NCI-H526 (cell line): ENCODE data around the gene TTC28.
A peak's percentile ranks its signal among the peaks of the same experiment; 100 is the strongest.

Experiments
- DNase-seq, 2 experiments: peaks; one replicate each; lab custom pipeline; 2025; lab: John Stamatoyannopoulos, UW

The TTC28 gene

DNA sequence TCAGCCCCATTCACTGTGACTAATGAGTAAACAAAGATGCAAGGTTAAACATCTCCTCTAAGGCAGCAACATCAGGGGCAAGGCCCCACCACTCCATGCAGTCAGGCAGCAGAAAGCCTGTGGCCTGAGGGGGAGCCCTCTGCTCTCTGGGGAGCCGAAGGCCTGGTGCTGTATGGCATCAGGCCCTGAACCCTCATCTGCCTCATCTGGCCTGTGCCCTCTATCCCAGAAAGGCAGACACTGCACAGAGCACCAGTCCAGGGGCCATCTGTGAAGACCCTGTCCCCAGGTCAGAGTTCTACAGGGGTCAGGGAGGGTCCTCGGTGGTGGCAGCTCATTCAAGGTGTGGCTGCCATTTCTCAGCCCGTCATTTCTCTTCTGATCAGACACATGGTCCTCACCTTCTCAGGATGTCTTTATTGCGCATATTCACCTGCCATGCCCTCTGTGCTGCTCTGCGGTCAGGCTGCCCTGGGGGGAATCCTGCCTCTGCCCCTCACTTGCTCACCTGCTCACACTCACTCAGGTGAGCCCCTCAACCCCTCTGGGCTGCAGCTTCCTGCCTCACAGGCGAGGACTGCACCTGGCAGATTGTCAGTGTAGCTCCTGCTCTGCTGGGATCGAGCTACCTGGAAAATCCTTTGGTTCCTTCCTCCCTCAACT lies 657.5 kb downstream of the TTC28 start:
- no peak for DNase-seq

DNA sequence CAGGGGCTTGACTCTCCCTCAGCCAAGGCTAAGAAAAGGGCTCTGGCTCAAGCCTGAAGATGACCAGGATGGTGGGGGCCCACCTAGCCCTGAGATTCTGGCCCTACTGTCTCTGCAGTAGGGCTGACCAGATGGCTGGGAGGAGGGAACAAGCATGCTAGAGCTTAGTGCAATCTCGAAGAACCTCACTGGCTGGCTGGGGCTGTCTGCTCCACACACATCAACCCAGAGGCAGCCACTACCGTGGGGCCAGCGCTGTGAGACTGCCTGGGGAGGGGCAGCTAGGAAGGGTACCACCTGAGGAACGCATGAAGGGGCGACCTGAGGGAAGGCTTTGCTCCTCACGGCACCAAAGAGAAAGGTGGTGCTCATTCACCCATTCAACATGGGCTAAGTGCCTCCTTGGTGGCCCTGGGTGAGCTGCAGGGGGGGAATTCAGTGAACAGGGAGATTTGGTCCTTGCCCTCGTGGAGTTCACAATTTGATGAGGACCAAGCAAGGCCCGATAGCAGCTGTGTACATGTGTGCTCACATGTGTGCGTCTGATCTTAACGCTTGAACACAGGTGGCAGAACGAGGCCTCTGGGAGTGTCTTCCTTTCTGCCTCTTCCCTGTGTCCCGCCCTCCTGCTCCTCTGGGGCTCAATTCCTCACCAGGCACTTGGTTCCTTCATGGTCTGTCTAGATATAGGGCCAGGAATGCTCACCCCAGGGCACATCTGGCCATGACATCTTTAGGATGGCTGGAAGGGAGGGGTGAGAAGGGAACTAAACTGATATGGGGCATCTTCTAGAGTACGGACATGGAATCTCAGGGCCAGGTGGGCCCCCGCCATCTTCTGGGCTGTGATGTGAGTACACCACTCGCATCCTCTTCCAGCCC lies 658.3 kb downstream of the TTC28 start:
- no peak for DNase-seq

DNA sequence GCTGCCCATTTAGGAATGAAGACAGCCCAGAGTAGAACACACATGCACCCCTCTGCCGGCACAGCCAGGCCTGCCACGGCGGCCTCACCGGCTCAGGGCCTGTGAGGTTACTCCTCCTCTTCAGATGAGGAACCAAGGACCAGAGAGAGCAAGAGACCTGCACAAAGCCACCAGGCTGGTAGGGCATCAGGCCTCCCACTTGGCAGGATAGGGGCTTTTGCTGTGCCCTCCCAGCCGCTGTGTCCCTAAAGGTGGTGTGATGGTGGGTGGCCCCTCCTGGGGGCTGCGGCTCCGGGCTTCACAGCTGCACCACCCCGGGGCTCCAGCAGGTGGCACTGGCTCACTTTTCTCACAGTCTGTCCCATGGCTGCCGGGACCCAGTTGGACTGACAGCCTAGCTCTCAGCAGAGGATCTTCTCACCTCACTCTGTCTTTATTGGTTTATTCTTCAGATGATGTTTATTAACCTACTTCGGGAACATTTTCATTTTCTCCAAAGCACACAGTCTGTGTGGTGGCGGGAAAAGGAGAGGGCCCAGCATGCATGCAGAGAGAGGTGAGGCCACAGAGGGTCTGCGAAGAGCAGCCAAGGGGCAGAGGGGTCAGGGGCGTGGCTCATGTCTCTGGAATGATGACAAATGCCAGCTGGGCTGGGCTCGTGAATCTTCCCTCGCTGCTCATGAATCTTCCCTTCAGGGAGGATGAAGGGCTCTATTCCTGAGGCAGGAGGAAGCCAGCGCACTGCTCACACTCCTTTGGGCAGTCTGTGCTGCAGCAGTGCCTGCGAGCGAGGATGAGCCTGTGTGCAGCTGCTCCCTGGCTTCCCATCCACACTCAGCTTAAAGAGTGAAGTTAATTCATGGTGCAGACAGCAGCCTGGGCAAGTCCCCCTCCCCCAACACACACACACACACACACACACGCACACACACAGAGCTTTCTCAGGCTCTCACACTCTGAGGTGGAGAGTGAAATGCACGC lies 659.5 kb downstream of the TTC28 start:
- DNase-seq, result peak; percentile 13 to 72

DNA sequence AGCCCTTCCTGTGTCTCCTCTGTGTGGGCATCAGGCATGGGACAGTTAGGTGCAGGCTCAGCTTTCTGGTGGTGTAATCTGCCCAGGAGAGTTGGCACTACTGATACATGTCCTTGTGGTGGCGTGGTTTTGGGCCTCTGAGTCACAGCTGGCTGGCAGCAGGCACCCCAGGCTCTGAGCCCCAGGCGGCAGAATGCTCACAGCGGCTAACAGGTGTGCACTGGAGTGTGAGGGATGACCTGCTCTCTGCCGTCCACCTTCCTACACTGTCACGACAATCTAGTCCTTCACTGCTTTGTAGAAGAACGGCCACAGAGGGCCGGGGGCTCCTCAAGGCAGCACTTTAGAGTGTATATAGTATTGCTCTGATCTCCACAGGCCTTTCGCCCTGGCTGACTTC lies 660.3 kb downstream of the TTC28 start:
- no peak for DNase-seq

DNA sequence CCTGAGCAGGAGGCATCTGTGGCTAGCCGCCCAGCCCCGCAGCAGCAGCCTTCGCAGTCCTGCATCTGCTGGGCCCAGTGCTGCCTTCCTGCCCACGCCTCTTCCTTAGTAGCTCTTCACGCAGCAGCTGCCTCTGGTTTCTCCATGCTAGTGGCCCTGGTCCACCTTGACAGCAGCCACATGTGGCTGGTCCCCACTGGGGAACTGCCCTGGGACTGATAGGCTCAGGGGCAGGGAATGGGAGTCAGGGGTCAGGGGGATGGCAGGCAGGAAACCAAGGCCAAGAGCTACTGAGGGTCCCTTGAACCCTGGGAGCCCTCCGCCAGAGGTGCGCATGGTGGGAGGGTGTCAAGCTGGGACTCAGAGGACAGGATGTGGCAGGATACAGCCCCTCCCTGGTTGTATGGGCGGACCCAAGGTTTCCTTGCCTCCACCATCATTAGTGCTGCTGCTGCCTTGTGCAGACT lies 661.1 kb downstream of the TTC28 start:
- no peak for DNase-seq

DNA sequence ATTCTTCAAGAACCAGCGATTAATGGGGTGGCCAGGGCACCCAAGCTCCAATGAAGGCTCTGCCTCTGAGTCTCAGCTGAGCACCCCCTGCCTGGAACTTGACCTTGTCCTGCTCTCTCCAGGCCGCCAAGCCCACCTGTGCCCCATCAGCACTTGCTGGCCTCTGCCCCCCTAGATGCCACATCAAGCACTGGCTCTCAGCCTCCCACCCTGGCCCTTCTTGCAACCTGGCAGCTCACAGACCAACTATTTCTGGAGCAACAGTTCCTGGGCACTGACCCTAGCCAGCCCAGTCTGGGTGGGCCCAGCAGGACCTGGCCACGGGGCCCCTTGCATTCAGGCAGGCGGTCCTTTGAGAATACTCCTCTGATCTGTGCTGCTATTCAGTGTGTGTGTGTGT lies 661.8 kb downstream of the TTC28 start:
- no peak for DNase-seq

DNA sequence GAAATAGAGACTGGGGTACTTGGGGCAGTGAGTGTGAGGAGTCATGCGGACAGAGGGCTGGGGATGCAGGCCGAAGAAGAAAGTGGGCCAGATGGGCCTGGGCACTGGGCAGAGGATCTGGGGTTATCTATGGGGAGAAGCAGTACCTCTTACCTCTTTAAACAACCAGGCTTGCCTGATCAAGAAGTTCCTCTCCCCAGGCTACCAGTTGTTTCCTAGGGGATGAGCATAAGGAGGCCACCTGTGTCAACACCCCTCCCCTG lies 662.2 kb downstream of the TTC28 start:
- no peak for DNase-seq

DNA sequence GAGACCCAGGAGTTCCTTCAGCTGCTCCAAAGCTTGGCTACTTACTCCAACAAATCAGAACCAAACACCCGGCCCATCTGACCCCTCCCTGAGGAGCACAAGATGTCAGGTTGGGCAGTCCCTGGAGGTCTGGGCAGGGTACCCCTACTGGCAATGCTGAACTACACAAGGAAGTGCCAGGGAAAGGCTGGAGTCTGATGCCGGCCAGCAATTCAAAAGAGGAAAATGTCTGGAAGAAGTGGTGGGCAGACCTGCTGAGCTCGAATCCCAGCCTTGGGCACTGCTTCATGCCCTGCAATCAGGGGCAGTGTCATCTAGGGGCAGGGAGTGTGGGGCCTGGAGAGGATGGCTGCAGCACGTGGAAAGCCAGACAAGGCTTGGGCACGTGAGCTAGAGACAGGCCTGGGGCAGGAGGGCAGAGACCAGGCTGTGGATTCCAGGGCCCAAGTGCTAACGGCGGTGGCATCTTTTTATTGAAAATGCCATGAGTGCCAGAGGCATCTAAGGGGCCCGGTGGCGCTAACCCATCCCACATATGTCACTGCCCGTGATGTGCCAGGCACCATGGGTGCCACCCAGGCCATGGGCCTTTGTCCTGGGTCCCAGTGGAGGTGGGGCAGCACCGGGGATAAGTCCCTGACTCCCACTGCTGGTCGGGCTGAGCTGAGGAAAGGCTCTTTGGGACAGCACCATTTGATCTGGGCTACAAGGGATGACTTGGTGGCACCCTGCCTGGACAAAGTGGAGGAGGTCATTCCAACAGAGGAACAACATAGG lies 662.7 kb downstream of the TTC28 start:
- no peak for DNase-seq

DNA sequence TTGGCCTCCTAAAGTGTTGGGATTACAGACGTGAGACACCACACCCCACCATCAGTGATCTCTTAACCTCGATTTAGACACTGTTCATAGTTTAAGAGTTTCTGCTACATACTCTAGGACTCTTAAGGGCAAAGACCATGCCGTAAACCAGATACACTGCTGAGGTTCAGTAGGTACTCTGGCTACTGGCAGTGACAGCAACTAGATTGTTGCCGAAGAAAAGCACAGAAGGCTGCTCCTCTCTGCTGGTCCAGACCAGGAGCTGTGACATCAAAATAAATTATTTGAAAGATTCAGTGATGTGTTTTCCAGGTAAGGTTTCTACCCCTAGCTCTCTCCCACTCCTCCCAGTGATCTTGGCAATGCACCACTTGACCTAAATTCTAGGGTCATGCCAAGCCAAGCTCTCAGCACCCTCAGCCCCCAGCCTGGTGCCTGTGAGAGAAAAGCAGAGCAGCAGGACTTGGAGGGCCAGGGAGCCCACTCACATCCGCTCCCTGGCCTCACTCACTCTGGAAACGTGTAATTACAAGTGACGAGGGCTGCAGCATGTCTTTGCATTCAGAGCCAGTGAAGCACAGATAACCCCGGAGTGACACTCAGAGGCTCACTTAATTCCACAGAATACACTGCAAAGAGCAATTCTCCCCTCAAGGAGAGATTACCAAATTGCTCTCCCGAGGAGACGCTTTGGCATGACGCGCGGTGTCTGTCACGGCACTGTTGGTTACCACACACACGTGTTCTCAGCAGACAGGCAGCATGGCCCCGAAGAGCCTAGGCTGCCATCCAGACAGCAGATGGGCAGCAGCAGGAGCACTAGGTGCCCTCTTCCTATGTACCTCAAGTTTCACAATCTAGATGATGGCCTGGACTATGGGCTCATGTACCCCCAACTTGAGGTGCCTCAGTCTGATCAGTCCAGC lies 663.7 kb downstream of the TTC28 start:
- DNase-seq, result no peak

DNA sequence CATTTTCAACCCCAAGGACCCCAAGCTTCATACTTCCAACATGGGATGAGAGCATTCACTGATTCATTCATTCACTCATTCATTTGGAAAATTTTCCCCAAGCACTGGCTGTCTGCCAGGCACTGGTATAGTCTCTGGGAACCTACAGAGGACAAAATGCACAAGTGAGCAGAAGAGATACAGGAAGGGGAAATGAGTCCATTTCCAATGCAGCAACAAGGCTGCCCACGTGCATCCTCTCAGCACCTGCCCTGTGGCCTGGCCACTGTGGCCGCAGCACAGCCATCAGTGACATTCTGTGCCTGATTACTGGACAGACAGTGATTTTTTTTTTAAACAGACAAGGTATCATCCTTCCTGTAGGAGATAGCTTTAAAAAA lies 664.6 kb downstream of the TTC28 start:
- DNase-seq, result no peak

DNA sequence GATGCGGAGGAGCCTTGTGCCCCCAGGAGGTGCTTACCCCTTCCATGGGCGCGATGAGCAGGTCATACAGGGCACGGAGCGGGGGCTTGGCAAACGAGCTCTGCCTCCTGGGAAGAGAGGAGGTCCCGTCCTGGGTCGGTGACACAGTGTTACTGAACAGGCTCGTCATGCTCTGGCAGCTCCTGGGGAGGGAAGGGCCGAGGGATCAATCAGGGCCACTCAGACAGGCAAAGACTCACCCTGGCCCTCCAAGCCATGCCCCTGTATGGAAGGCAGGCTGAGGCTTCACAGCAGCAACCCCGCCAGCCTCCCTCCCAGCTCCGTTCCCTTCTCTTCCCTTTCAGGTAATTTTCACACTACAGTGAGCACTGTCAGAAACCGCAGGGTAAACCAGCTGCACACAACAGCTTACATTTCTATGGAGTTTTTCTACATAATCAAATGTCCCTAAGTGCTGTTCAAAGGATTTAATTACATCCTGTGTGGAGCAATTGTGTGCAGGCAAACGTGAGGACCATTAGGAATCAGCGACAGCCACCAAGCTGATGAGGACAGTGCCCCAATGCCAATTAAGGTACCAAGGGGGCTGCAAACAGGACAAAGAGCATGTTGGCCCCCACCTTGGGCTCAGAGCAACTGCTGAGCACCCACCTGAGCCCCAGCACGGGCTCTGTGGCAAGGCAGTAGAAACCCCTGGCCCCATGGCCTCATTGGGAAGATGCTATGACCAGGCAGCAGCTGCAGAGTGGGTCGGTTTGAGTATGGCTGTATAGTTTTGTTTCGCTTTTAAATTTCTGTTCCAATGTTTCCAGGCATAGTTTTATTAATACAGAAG lies 665.2 kb downstream of the TTC28 start:
- DNase-seq, result peak; percentile 63 to 78

DNA sequence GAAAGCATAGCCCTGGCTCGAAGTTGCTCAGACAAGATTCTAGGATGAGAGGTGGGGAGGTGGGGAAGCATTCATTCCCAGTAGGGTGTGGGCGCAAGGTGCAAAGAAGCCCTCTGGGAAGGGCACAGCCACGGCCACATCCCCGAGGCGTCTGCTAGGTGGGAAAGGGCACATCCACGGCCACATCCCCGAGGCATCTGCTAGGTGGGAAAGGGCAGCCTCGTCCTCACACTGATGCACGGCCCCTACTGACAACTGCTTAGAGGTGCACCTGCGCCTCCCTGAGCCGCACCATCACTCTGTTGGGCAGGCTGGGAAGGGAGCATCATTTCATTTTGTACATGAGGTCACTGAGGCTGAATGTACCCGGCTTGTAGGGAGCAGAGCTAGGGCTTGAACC lies 666.0 kb downstream of the TTC28 start:
- DNase-seq, result no peak

DNA sequence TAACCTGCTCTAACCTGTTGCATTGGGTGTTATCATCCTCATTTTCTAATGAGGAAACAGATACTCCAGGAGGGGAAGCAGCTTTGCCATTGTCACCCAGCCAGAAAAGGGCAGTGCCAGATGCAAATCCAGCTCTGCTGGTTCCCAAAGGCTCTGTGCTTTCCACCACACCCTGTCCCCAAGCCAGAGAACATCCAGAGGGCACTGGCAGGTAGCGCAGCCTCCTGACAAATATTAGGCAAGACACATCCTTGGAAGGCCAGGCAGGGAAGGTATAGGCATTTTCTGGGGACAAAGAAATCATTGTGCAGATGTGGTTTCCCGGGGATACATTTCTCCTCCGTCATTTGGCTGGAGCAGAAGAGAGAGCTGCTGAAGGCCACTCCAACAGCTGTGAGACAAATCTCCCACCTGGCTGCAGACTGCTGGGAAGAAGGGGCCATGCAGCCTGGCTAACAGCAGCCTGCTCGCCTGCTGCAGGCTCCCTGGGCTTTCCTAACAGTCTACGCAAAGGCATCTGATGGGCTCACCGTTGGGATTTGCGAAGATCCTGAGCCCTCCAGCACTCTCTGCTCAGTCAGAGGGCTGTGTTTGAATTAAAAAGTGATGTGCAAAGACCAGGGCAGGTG lies 666.7 kb downstream of the TTC28 start:
- peak in 1 of 2 experiments; percentile 27 for DNase-seq

DNA sequence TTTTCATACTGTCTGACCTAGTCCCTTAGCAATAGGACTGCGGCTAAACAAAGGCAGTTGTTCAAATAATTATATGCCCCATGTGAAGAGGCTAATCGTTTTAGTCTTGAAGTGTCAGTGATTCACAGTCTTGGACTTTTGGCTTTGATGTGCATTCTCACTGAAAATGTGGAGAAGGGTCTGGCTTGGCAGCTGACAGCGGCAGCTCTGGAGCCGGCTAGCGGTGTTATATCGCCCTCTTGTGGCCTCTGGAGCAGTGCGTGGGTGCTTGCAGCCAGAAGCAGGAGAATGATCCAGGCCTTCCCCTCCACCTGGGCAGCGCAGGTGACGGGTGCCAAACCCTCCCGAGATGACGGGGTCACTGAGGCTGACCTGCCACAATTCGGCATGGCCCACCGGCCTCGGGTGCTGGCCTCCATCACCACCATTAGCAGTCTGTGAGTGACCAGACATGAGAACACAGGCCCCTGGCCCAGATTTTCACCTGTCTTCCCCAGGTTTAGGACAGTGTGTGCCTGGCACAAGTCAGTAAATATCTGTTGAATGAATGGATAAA lies 670.3 kb downstream of the TTC28 start:
- DNase-seq, result peak in 1 of 2 experiments; percentile 66

DNA sequence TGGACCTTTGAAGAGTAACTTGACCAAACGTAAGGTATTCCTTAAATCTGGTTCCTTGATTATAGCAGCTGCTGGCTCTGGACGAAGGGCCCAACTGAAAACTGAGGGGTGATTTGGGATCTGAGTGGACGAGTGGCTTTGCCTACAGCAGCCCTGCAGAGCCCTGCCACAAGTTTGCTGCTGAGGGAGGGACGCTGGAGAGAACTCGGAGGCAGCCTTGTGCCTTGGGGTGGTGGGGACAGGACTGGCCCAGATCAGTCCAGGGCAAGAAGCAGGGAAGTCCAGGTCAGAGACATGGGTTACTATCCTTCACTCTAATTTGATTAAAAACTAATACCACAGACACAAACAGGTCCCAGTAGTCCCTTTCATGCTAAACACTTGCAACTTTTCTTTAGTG lies 671.0 kb downstream of the TTC28 start:
- no peak for DNase-seq

DNA sequence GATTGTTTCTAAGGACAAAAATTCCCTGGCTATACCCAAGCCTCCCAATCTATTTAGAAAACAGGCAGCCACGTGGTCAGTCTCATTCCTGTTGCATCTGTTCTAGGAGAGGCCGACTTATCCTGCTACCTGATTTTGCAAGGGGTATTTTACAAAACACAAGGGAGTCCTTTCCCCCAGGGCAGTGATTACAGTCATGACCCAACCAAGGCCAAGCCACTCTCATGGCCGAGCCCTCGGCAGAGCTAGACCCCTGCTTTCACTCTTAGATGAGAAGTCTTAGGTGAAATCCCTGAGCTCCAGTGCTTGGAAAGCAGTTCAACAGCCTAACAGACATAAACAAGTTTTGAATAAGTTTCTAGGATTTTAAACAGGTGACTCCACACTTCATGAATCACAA lies 671.6 kb downstream of the TTC28 start:
- no peak for DNase-seq

DNA sequence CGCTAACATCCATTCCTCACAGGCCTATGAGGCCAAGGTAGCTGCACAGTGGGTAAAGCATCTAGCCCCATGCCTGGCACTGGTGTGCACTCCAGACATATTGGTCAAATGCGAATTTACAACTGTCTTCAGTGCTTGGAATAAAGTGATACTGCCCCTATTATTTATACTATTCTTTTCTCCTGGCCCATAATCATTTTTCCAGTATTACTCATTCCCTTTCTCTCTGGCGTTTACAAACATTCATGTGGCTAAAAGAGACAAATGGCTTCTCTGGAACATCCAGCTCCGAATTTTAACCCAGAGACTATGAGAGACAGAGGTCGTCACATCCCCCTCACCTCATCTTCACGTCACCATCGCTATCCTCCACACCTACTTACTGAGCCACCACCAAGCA lies 673.4 kb downstream of the TTC28 start:
- DNase-seq, result no peak

DNA sequence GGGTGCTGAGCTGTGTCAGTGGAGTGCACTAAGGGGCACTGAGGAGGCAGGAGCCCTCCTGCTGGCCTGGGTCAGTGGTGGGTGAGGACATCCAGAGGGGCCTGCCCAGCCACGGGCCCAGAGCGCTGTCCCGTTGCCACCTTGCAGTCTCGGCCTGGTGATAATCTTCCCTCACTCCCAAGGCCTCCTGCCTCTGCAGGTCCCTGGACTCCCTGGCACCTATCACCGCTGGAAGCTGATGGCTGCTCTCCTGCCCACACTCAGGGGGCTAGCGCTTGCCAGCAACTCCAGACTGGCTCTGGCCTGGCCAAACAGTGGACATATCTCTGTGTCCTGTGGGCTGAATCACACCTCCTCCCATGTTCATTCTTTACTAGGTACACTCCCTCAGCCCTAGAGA lies 674.1 kb downstream of the TTC28 start:
- no peak for DNase-seq

DNA sequence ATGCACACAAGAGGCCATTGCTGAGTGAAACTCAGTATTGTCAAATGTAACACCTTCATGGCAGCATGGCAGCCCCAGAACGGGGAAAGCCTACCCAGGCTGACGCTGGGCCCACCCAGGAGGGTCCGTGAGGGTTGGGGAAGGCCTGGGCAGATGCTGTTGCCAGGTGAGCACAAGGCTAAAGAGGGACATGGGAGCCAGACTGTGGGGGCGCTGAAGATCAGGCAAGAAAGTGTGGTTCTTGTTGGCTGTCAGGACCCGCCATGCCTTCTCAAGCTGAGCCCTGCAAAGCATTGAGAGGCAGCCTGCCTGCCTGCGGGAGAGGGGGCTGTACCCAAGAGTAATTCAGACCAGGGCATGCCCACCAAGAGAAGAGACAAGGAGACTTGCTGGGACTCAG lies 675.6 kb downstream of the TTC28 start:
- no peak for DNase-seq
